Progenitor cell of endocrine pancreas (in vitro differentiated cells): Measurements from ENCODE around the gene ZFAND3. TPM values are rescaled to one million over a fixed set of nuclear protein-coding genes. Genes with fewer than 3 reads are reported as not detected.

Experiments
- DNase-seq: peaks from one replicate; pipeline ENCODE4 v3.0.0; 2021; ENCODE audit warnings: low spot score; ENCODE audit not compliant: unreplicated experiment
- H3K27ac Mint-ChIP-seq: 2 replicates; pipeline ENCODE4 v1.8.0; 2021; ENCODE audit warnings: mild to moderate bottlenecking, moderate library complexity, mixed read lengths
- H3K27me3 Mint-ChIP-seq: 2 replicates; pipeline ENCODE4 v1.8.0; 2021; ENCODE audit warnings: mixed read lengths
- H3K36me3 Mint-ChIP-seq: 2 replicates; pipeline ENCODE4 v1.8.0; 2022; ENCODE audit warnings: mixed read lengths; ENCODE audit not compliant: insufficient read depth
- H3K4me1 Mint-ChIP-seq: 2 replicates; pipeline ENCODE4 v1.8.0; 2021; ENCODE audit warnings: low read depth, mixed read lengths
- H3K4me3 Mint-ChIP-seq: 2 replicates; pipeline ENCODE4 v1.8.0; 2021; ENCODE audit warnings: low read depth, mild to moderate bottlenecking, moderate library complexity, mixed read lengths
- H3K9me3 Mint-ChIP-seq: 2 replicates; pipeline ENCODE4 v1.8.0; 2021; ENCODE audit warnings: low read depth, mixed read lengths
- CTCF ChIP-seq: fragments of 200-600 bp; sonication (generic); IDR thresholded peaks from one replicate; pipeline ENCODE4 v1.5.0; 2021; ENCODE audit warnings: antibody characterized with exemption, mild to moderate bottlenecking; ENCODE audit not compliant: unreplicated experiment
- total RNA-seq: library from RNA; stranded (reverse); gene quantifications from 2 replicates; pipeline ENCODE4 v1.2.1, GENCODE V29; 2021

ZFAND3 gene
- total RNA-seq, 1 donor from 2014 or later: 102 TPM

GRCh38 chr6:38174315-38174714 is 354.8 kb downstream of the ZFAND3 start:
- H3K4me3 Mint-ChIP-seq: no peak overlapping the region
- TF ChIP-seq CTCF: no peak

GRCh38 chr6:38174806-38175495 is 355.4 kb downstream of the ZFAND3 start:
- H3K27ac Mint-ChIP-seq: no peak overlapping the region
- H3K9me3 Mint-ChIP-seq: no peaks in the 10 kb centered on the region
- no peak overlapping the region for H3K4me3 Mint-ChIP-seq
- H3K27me3 Mint-ChIP-seq: no peaks in the 10 kb centered on the region
- no peak for TF ChIP-seq CTCF
- peaks cover 36% of the 10 kb centered on the region for H3K4me1 Mint-ChIP-seq
- DNase-seq: no peak
- H3K36me3 Mint-ChIP-seq: peaks cover 5% of the 10 kb centered on the region

More at GRCh38 chr6:38174315-38174714, 354.8 kb downstream of the ZFAND3 start:
- Mint-ChIP-seq H3K36me3 (peaks cover 5% of the 10 kb centered on the region), H3K27ac (peak overlapping the region; percentile 27), H3K4me1 (peaks cover 39% of the 10 kb centered on the region), H3K27me3 (no peaks in the 10 kb centered on the region), H3K9me3 (no peaks in the 10 kb centered on the region)
- no peak for DNase-seq

GRCh38 chr6:38175786-38176185 is 356.3 kb downstream of the ZFAND3 start:
- Mint-ChIP-seq H3K4me1 (peaks cover 29% of the 10 kb centered on the region), H3K27ac (no peak overlapping the region), H3K4me3 (no peak overlapping the region), H3K36me3 (peaks cover 5% of the 10 kb centered on the region), H3K27me3 (no peaks in the 10 kb centered on the region), H3K9me3 (no peaks in the 10 kb centered on the region)
- TF ChIP-seq CTCF: no peak
- no peak for DNase-seq

- Mint-ChIP-seq H3K36me3 (peaks cover 5% of the 10 kb centered on the region), H3K4me1 (peaks cover 23% of the 10 kb centered on the region), H3K27me3 (peaks cover 4% of the 10 kb centered on the region), H3K27ac (peak overlapping the region; percentile 69), H3K9me3 (no peaks in the 10 kb centered on the region), H3K4me3 (peak overlapping the region; percentile 49)
- TF ChIP-seq CTCF: no peak
- peak; percentile 32 for DNase-seq
Observed at GRCh38 chr6:38176797-38177751, 357.5 kb downstream of the ZFAND3 start.

- no peak for TF ChIP-seq CTCF
- Mint-ChIP-seq H3K36me3 (peaks cover 5% of the 10 kb centered on the region), H3K9me3 (no peaks in the 10 kb centered on the region), H3K27me3 (peaks cover 4% of the 10 kb centered on the region), H3K4me1 (peaks cover 23% of the 10 kb centered on the region), H3K27ac (peak overlapping the region; percentile 2), H3K4me3 (no peak overlapping the region)
- no peak for DNase-seq
Observed at GRCh38 chr6:38177882-38178583, 358.5 kb downstream of the ZFAND3 start.
